NT2/D1 (cell line): ENCODE results near the gene MIPEP.

Source experiments
- SUZ12 ChIP-seq: IDR thresholded peaks from 2 replicates; pipeline ENCODE4 v1.6.1; 2011; ENCODE audit not compliant: insufficient read length, insufficient read depth; ENCODE audit errors: extremely low read depth
- YY1 ChIP-seq: IDR thresholded peaks from 2 replicates; pipeline ENCODE4 v1.6.1; 2011; ENCODE audit not compliant: insufficient read length, insufficient read depth
- ZNF274 ChIP-seq: IDR thresholded peaks from 2 replicates; pipeline ENCODE4 v1.6.1; 2011; ENCODE audit warnings: mild to moderate bottlenecking, low read depth, low read length

DNA sequence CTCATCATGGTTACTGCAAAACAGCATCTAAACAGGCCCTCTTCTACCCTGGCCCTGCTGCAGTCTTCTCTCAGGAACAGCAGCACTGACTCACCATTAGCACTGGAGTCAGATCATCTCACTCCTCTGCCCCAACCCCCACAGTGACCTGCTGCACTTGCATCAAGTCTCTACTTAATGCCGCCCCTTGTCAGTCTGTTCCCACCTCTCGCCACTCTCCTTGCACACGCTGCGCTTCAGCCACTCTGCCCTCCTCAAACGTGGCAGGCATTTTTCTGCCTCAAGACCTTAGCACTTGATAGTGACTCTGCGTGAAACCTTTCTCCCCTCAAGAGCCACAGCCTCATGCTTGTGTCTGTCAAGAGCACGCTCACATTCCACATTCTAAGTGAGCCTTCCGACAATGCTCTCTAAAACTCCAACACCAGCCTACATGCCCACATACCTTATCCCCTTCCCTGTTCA, 22.1 kb downstream of the MIPEP start:
- no peak for TF ChIP-seq ZNF274
- TF ChIP-seq YY1: no peak
- TF ChIP-seq SUZ12: no peak
